Measurements from ENCODE around the gene GRPEL1.

The GRPEL1 gene

GRCh38 chr4:7021355-7021754, 46.5 kb downstream of the GRPEL1 start:
- DNase-seq: no peak

GRCh38 chr4:7020856-7021255, 47.0 kb downstream of the GRPEL1 start:
- DNase-seq: no peak

- no peak for DNase-seq
Measured at GRCh38 chr4:7020290-7020689, 47.6 kb downstream of the GRPEL1 start.

GRCh38 chr4:7019367-7019766, 48.5 kb downstream of the GRPEL1 start:
- DNase-seq: no peak

- no peak for DNase-seq
Measured at GRCh38 chr4:7018281-7018680, 49.6 kb downstream of the GRPEL1 start.

GRCh38 chr4:7017446-7018048, 50.3 kb downstream of the GRPEL1 start:
- DNase-seq: no peak

- no peak for DNase-seq
Measured at GRCh38 chr4:7016512-7016911, 51.4 kb downstream of the GRPEL1 start.

- DNase-seq: no peak
Measured at GRCh38 chr4:7016086-7016485, 51.8 kb downstream of the GRPEL1 start.

GRCh38 chr4:7015383-7016035, 52.4 kb downstream of the GRPEL1 start:
- DNase-seq: no peak

GRCh38 chr4:7014815-7015214, 53.0 kb downstream of the GRPEL1 start:
- DNase-seq: no peak

GRCh38 chr4:7013175-7013574, 54.7 kb downstream of the GRPEL1 start:
- no peak for DNase-seq

- DNase-seq: no peak
Measured at GRCh38 chr4:7009564-7009963, 58.3 kb downstream of the GRPEL1 start.
